Measurements from ENCODE around the gene MCOLN1.
"Not testable (repeated sequence)": the region's sequence is repeated elsewhere in the genome, so short reads cannot be mapped to it uniquely, and the experiment has no call there.

Gene MCOLN1

GRCh38 chr19:7575434-7576040 lies 53.1 kb downstream of the MCOLN1 start:
- no peaks in the 10 kb centered on the region for H4K20me1 ChIP-seq (ENCODE audit: insufficient read depth, low read length)
- no peak overlapping the region for H2AFZ ChIP-seq (ENCODE audit: low read depth, low read length)
- no peak overlapping the region for H3K4me3 ChIP-seq (ENCODE audit: low read length)
- no peaks in the 10 kb centered on the region for H3K4me1 ChIP-seq (ENCODE audit: low read length)
- H3K4me2 ChIP-seq (ENCODE audit: low read length): no peak overlapping the region
- H3K9me3 ChIP-seq (ENCODE audit: insufficient read depth, low read length): no peaks in the 10 kb centered on the region
- no peak overlapping the region for H3K9ac ChIP-seq (ENCODE audit: low read length)
- H3K79me2 ChIP-seq (ENCODE audit: low read length): no peaks in the 10 kb centered on the region
- TF ChIP-seq EZH2phosphoT487 (IDR thresholded peaks at IDR 0.05; ENCODE audit: low read depth) (no peak), CTCF (IDR thresholded peaks at IDR 0.05; ENCODE audit: low read depth, low read length) (no peak)
- H3K27ac ChIP-seq (ENCODE audit: low read length): no peak overlapping the region
- no peaks in the 10 kb centered on the region for H3K36me3 ChIP-seq (replicated peaks; ENCODE audit: low read depth, low read length)
- no peaks in the 10 kb centered on the region; the same call in 1 of the 2 replicates for H3K27me3 ChIP-seq (ENCODE audit: low read depth, low read length)

DNA sequence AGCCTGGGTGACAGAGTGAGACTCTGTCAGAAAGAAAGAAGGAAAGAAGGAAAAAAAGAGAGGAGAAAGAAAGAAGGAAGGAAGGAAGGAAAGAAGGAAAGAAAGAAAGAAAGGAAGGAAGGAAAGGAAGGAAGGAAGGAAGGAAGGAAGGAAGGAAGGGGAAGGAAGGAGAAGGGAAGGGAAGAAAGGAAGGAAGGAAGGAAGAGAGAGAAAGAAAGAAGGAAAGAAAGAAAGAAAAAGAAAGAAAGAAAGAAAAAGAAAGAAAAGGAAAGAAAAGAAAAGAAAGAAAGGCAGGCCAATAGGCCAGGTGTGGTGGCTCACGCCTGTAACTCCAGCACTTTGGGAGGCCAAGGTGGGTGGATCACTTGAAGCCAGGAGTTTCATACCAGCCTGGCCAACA lies 55.0 kb downstream of the MCOLN1 start:
- H2AFZ ChIP-seq (ENCODE audit: low read depth, low read length); H3K27me3 ChIP-seq (ENCODE audit: low read depth, low read length); H3K36me3 ChIP-seq (replicated peaks; ENCODE audit: low read depth, low read length); H3K4me1 ChIP-seq (ENCODE audit: low read length); H3K4me2 ChIP-seq (ENCODE audit: low read length); H3K9ac ChIP-seq (ENCODE audit: low read length); H4K20me1 ChIP-seq (ENCODE audit: insufficient read depth, low read length); H3K27ac ChIP-seq (ENCODE audit: low read length); H3K9me3 ChIP-seq (ENCODE audit: insufficient read depth, low read length); H3K79me2 ChIP-seq (ENCODE audit: low read length); H3K4me3 ChIP-seq (ENCODE audit: low read length): not testable (repeated sequence)

GRCh38 chr19:7578127-7578526 lies 55.7 kb downstream of the MCOLN1 start:
- Histone ChIP-seq H3K4me3 (ENCODE audit: low read length) (no peak overlapping the region), H3K79me2 (ENCODE audit: low read length) (no peaks in the 10 kb centered on the region), H3K4me2 (ENCODE audit: low read length) (no peak overlapping the region), H3K36me3 (replicated peaks; ENCODE audit: low read depth, low read length) (no peaks in the 10 kb centered on the region), H3K27me3 (ENCODE audit: low read depth, low read length) (no peaks in the 10 kb centered on the region; the same call in 1 of the 2 replicates), H3K9ac (ENCODE audit: low read length) (no peak overlapping the region), H2AFZ (ENCODE audit: low read depth, low read length) (no peak overlapping the region), H3K27ac (ENCODE audit: low read length) (no peak overlapping the region), H3K4me1 (ENCODE audit: low read length) (no peaks in the 10 kb centered on the region), H3K9me3 (ENCODE audit: insufficient read depth, low read length) (no peaks in the 10 kb centered on the region), H4K20me1 (ENCODE audit: insufficient read depth, low read length) (no peaks in the 10 kb centered on the region)
- TF ChIP-seq EZH2phosphoT487 (IDR thresholded peaks at IDR 0.05; ENCODE audit: low read depth) (no peak), CTCF (IDR thresholded peaks at IDR 0.05; ENCODE audit: low read depth, low read length) (no peak)

- no peaks in the 10 kb centered on the region for H4K20me1 ChIP-seq (ENCODE audit: insufficient read depth, low read length)
- H3K9me3 ChIP-seq (ENCODE audit: insufficient read depth, low read length): no peaks in the 10 kb centered on the region
- H3K27ac ChIP-seq (ENCODE audit: low read length): no peak overlapping the region
- H3K27me3 ChIP-seq (ENCODE audit: low read depth, low read length): no peaks in the 10 kb centered on the region; the same call in 1 of the 2 replicates
- no peak overlapping the region for H2AFZ ChIP-seq (ENCODE audit: low read depth, low read length)
- H3K36me3 ChIP-seq (replicated peaks; ENCODE audit: low read depth, low read length): no peaks in the 10 kb centered on the region
- no peaks in the 10 kb centered on the region for H3K79me2 ChIP-seq (ENCODE audit: low read length)
- TF ChIP-seq EZH2phosphoT487 (IDR thresholded peaks at IDR 0.05; ENCODE audit: low read depth) (no peak), CTCF (IDR thresholded peaks at IDR 0.05; ENCODE audit: low read depth, low read length) (no peak)
- H3K4me2 ChIP-seq (ENCODE audit: low read length): no peak overlapping the region
- H3K4me3 ChIP-seq (ENCODE audit: low read length): no peak overlapping the region
- H3K4me1 ChIP-seq (ENCODE audit: low read length): no peaks in the 10 kb centered on the region
- H3K9ac ChIP-seq (ENCODE audit: low read length): no peak overlapping the region
Measured at GRCh38 chr19:7579182-7579581, 56.8 kb downstream of the MCOLN1 start.
